Neutrophil (primary cell): ENCODE data around the gene TMED5.

ENCODE experiments used
- H3K27ac ChIP-seq: fragments of 200-600 bp; sonication (generic); 2 replicates; pipeline ENCODE4 v1.5.1; 2016; ENCODE audit warnings: mild to moderate bottlenecking, moderate library complexity
- H3K27me3 ChIP-seq: fragments of 200-600 bp; sonication (generic); 2 replicates; pipeline ENCODE4 v1.6.0; 2016; ENCODE audit warnings: mild to moderate bottlenecking
- H3K36me3 ChIP-seq: fragments of 200-600 bp; sonication (generic); 2 replicates; pipeline ENCODE4 v1.5.1; 2017
- H3K4me1 ChIP-seq, 2 experiments: fragments of 200-600 bp in 1 of 2; sonication (generic) in 1 of 2; 1 replicate in 1 of 2; 2 replicates in 1 of 2; pipeline versions ENCODE4 v1.5.1 to v1.6.1; 2013 to 2016; ENCODE audit warnings: low read depth in 1 of 2, low read length in 1 of 2, mild to moderate bottlenecking in 1 of 2, moderate library complexity in 1 of 2; ENCODE audit not compliant: control insufficient read depth in 1 of 2, insufficient read depth in 1 of 2
- H3K4me3 ChIP-seq, 2 experiments: fragments of 200-600 bp in 1 of 2; sonication (generic) in 1 of 2; 1 replicate in 1 of 2; 2 replicates in 1 of 2; pipeline ENCODE4 v1.5.1; 2013 to 2016; ENCODE audit warnings: low read depth in 1 of 2, low read length in 1 of 2, mild to moderate bottlenecking in 1 of 2, moderate library complexity in 1 of 2
- H3K9me3 ChIP-seq: fragments of 200-600 bp; sonication (generic); 2 replicates; pipeline ENCODE4 v1.5.1; 2016
- CTCF ChIP-seq: fragments of 200-600 bp; sonication (generic); IDR thresholded peaks from 2 replicates; pipeline ENCODE4 v1.5.1; 2016; ENCODE audit warnings: antibody characterized with exemption

TMED5 gene

GRCh38 chr1:93129507-93130099 is 50.6 kb downstream of the TMED5 start:
- no peaks in the 10 kb centered on the region for H3K4me1 ChIP-seq
- H3K9me3 ChIP-seq = no peaks in the 10 kb centered on the region
- H3K4me3 ChIP-seq = no peak overlapping the region
- no peak for TF ChIP-seq CTCF
- no peaks in the 10 kb centered on the region for H3K27me3 ChIP-seq
- H3K36me3 ChIP-seq = peaks cover 37% of the 10 kb centered on the region
- H3K27ac ChIP-seq = no peak overlapping the region

DNA sequence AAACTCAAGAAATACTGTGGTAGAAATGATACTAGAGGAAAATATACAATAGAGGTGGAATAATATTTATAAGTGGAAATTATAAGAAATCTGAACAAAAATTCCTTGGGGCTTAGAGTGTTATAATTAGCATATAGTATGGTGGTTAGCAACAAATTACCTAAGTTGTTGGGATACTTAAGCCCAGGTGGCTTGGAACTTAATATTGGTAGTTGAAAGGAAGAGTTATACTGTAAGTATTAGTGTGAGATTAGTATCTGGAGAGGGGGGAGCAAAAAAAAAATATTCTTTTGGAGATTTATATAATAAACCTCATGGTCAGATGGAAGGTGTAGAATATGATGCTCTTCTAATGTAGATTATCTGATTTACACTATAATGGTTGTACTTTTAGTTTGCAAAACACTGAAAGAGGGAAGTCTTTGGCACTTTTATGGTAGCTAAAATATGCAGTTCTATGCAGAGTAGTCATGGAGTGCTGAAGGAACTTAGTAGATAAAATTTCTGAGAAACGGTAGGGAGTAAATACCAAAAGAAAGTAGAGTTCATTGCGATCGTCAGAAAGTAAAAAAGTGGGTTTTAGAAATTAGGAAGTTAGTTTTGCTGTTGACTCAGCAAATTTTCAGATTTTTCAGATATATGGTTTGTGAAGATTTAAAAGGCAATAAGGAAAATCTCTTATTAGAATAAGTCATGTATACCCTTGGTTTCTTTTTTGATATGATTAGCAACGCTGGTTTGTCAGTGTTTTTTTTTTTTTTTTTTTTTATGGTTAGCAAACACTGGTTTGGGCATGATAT is 55.5 kb downstream of the TMED5 start:
- Histone ChIP-seq H3K4me1 (no peaks in the 10 kb centered on the region), H3K27ac (no peak overlapping the region), H3K27me3 (no peaks in the 10 kb centered on the region), H3K9me3 (no peaks in the 10 kb centered on the region), H3K4me3 (no peak overlapping the region), H3K36me3 (peaks cover 32% of the 10 kb centered on the region)
- TF ChIP-seq CTCF = no peak

DNA sequence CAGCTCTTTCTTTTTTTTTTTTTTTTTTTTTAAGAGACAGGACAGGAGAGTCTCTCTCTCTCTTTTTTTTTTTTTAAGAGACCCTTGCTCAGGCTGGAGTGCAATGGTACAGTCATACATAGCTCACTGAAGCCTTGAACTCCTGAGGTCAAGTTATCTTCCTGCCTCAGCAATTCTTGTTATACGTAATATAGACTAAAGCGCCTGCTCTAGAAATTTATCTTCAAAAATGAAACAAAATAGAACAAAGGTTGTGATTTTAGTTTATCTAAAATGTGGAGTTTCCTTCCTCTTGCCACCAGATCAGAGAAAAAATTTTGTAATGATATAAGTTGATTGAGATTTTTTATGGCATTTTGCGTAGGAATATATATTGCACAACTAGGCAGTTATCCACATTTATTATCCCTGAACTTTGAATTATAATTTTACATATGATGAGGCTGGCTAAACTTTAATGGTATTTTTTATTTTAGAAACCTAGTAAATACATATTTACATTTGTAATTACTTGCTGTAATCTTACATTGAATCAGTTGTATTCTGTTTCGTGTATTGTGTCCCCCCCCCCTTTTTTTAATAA is 56.9 kb downstream of the TMED5 start:
- Histone ChIP-seq H3K4me1 (no peaks in the 10 kb centered on the region), H3K4me3 (no peak overlapping the region), H3K36me3 (peaks cover 42% of the 10 kb centered on the region), H3K27ac (no peak overlapping the region), H3K9me3 (no peaks in the 10 kb centered on the region), H3K27me3 (no peaks in the 10 kb centered on the region)
- no peak for TF ChIP-seq CTCF

- TF ChIP-seq CTCF = no peak
- Histone ChIP-seq H3K4me1 (no peaks in the 10 kb centered on the region), H3K27ac (no peak overlapping the region), H3K9me3 (no peaks in the 10 kb centered on the region), H3K27me3 (no peaks in the 10 kb centered on the region), H3K4me3 (no peak overlapping the region), H3K36me3 (peaks cover 56% of the 10 kb centered on the region)
These were observed 59.6 kb downstream of the TMED5 start for GRCh38 chr1:93120614-93121013.

GRCh38 chr1:93114391-93114790 is 65.8 kb downstream of the TMED5 start:
- Histone ChIP-seq H3K27me3 (no peaks in the 10 kb centered on the region), H3K4me1 (peaks cover 9 to 11% of the 10 kb centered on the region in 2 experiments), H3K27ac (no peak overlapping the region), H3K36me3 (peaks cover 46% of the 10 kb centered on the region), H3K4me3 (no peak overlapping the region), H3K9me3 (no peaks in the 10 kb centered on the region)
- no peak for TF ChIP-seq CTCF
